ENCODE data around the gene RFNG. TPM values are rescaled to one million over a fixed set of nuclear protein-coding genes. Genes with fewer than 3 reads are reported as not detected.

RFNG gene
- total and polyA plus RNA-seq, 2 of the 13 experiments (the other 11 are each of a cell fraction or from before 2014, with no cell fraction given) = 61.4 to 64.0 TPM

DNA sequence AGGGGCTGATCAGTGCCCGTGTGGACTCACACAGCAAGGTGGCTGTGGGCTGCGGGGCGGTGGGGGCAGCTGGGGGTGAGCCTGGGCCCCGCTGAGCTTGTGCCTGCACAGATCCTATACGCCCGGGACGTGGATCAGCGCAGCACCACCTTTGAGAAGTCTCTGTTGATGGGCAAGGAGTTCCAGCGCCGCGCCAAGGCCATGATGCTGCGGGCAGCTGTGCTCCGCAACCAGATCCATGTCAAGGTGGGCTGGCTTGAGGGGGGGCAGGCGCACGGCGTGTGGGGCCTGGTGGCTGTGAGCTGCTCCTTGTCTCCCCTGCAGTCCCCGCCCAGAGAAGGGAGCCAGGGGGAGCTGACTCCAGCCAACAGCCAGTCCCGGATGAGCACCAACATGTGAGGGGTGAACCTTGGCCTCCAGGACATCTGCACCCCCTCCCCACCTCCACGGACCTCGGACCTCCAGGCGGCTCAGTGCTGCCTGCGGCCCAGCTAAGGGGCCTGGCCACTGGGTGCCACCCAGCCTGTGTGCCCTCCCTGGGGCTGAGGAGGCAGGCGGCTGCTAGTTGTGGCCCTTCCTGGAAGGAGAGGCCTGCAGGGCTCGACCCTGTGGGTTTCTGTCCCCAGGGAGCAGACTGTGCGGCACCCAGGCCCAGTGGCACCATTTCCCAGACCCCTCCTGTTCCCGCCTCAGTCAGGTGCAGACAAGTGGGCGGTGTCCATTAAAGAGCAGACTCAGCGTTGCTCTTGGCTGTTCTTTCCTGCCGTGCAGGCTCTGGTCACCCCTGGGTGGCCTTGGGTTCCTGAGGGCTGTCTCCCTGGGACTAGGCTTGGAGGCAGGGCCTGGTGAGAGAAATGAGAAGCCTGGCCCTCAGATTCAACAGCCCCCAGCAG, 5.4 kb upstream of the RFNG start (continued):
- TF ChIP-seq KDM6A (CRISPR knock-in tag; IDR thresholded peaks at IDR 0.05; ENCODE audit: low read depth) (peak; percentile 71), SCMH1 (CRISPR knock-in tag; IDR thresholded peaks at IDR 0.05; ENCODE audit: borderline replicate concordance) (no peak), ZEB1 (IDR thresholded peaks at IDR 0.05; ENCODE audit: insufficient replicate concordance, low read depth) (peak; percentile 35), PCBP1 (IDR thresholded peaks at IDR 0.05; ENCODE audit: borderline replicate concordance, low read depth, low read length) (0 out of 2 replicates have a peak, but pooled peaks have one; percentile 33), ZNF333 (CRISPR knock-in tag; IDR thresholded peaks at IDR 0.05; ENCODE audit: borderline replicate concordance) (peak; percentile 25; the same call in 1 of the 2 replicates), MED1 (CRISPR knock-in tag; IDR thresholded peaks at IDR 0.05) (peak; percentile 54), KLF16 (CRISPR knock-in tag; IDR thresholded peaks at IDR 0.05) (peak in 1 of 2 experiments; percentile 45; a peak in 1 of 4 replicates), ZNF577 (CRISPR knock-in tag; IDR thresholded peaks at IDR 0.05; ENCODE audit: borderline replicate concordance, low read depth) (no peak), TOE1 (CRISPR knock-in tag; IDR thresholded peaks at IDR 0.05) (no peak; the same call in 1 of the 2 replicates), GPN1 (CRISPR knock-in tag; IDR thresholded peaks at IDR 0.05; ENCODE audit: borderline replicate concordance) (no peak), RELA (CRISPR knock-in tag; IDR thresholded peaks at IDR 0.05) (0 out of 2 replicates have a peak, but pooled peaks have one; percentile 24), ZNF432 (CRISPR knock-in tag; IDR thresholded peaks at IDR 0.05; ENCODE audit: borderline replicate concordance) (no peak), SATB2 (CRISPR knock-in tag; IDR thresholded peaks at IDR 0.05) (no peak)
- TF ChIP-seq, protein P1, sequence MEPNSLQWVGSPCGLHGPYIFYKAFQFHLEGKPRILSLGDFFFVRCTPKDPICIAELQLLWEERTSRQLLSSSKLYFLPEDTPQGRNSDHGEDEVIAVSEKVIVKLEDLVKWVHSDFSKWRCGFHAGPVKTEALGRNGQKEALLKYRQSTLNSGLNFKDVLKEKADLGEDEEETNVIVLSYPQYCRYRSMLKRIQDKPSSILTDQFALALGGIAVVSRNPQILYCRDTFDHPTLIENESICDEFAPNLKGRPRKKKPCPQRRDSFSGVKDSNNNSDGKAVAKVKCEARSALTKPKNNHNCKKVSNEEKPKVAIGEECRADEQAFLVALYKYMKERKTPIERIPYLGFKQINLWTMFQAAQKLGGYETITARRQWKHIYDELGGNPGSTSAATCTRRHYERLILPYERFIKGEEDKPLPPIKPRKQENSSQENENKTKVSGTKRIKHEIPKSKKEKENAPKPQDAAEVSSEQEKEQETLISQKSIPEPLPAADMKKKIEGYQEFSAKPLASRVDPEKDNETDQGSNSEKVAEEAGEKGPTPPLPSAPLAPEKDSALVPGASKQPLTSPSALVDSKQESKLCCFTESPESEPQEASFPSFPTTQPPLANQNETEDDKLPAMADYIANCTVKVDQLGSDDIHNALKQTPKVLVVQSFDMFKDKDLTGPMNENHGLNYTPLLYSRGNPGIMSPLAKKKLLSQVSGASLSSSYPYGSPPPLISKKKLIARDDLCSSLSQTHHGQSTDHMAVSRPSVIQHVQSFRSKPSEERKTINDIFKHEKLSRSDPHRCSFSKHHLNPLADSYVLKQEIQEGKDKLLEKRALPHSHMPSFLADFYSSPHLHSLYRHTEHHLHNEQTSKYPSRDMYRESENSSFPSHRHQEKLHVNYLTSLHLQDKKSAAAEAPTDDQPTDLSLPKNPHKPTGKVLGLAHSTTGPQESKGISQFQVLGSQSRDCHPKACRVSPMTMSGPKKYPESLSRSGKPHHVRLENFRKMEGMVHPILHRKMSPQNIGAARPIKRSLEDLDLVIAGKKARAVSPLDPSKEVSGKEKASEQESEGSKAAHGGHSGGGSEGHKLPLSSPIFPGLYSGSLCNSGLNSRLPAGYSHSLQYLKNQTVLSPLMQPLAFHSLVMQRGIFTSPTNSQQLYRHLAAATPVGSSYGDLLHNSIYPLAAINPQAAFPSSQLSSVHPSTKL (CRISPR knock-in tag; IDR thresholded peaks at IDR 0.05) = peak; percentile 41; the same call in 1 of the 2 replicates
- TF ChIP-seq, protein P2, sequence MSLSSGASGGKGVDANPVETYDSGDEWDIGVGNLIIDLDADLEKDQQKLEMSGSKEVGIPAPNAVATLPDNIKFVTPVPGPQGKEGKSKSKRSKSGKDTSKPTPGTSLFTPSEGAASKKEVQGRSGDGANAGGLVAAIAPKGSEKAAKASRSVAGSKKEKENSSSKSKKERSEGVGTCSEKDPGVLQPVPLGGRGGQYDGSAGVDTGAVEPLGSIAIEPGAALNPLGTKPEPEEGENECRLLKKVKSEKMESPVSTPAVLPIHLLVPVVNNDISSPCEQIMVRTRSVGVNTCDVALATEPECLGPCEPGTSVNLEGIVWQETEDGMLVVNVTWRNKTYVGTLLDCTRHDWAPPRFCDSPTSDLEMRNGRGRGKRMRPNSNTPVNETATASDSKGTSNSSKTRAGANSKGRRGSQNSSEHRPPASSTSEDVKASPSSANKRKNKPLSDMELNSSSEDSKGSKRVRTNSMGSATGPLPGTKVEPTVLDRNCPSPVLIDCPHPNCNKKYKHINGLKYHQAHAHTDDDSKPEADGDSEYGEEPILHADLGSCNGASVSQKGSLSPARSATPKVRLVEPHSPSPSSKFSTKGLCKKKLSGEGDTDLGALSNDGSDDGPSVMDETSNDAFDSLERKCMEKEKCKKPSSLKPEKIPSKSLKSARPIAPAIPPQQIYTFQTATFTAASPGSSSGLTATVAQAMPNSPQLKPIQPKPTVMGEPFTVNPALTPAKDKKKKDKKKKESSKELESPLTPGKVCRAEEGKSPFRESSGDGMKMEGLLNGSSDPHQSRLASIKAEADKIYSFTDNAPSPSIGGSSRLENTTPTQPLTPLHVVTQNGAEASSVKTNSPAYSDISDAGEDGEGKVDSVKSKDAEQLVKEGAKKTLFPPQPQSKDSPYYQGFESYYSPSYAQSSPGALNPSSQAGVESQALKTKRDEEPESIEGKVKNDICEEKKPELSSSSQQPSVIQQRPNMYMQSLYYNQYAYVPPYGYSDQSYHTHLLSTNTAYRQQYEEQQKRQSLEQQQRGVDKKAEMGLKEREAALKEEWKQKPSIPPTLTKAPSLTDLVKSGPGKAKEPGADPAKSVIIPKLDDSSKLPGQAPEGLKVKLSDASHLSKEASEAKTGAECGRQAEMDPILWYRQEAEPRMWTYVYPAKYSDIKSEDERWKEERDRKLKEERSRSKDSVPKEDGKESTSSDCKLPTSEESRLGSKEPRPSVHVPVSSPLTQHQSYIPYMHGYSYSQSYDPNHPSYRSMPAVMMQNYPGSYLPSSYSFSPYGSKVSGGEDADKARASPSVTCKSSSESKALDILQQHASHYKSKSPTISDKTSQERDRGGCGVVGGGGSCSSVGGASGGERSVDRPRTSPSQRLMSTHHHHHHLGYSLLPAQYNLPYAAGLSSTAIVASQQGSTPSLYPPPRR (CRISPR knock-in tag; IDR thresholded peaks at IDR 0.05; ENCODE audit: borderline replicate concordance) = peak; percentile 74
- TF ChIP-seq, protein P3, sequence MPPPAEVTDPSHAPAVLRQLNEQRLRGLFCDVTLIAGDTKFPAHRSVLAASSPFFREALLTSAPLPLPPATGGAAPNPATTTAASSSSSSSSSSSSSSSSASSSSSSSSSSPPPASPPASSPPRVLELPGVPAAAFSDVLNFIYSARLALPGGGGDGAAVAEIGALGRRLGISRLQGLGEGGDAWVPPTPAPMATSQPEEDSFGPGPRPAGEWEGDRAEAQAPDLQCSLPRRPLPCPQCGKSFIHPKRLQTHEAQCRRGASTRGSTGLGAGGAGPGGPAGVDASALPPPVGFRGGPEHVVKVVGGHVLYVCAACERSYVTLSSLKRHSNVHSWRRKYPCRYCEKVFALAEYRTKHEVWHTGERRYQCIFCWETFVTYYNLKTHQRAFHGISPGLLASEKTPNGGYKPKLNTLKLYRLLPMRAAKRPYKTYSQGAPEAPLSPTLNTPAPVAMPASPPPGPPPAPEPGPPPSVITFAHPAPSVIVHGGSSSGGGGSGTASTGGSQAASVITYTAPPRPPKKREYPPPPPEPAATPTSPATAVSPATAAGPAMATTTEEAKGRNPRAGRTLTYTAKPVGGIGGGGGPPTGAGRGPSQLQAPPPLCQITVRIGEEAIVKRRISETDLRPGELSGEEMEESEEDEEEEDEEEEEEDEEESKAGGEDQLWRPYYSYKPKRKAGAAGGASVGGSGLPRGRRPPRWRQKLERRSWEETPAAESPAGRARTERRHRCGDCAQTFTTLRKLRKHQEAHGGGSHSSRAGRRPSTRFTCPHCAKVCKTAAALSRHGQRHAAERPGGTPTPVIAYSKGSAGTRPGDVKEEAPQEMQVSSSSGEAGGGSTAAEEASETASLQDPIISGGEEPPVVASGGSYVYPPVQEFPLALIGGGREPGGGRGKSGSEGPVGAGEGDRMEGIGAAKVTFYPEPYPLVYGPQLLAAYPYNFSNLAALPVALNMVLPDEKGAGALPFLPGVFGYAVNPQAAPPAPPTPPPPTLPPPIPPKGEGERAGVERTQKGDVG (CRISPR knock-in tag; IDR thresholded peaks at IDR 0.05; ENCODE audit: borderline replicate concordance) = peak; percentile 91
